ENCODE data around the gene TBC1D5. TPM values are rescaled to one million over a fixed set of nuclear protein-coding genes. Genes with fewer than 3 reads are reported as not detected.

The TBC1D5 gene
- total RNA-seq, 1 experiment from 2014 or later = 36.4 TPM

GRCh38 chr3:17456650-17457049 is 285.8 kb downstream of the TBC1D5 start:
- Histone ChIP-seq H3K4me3 (ENCODE audit: low read depth, low read length) (no peak overlapping the region), H3K36me3 (ENCODE audit: control insufficient read depth, insufficient read depth, low read length) (no peaks in the 10 kb centered on the region), H3K27me3 (replicated peaks; ENCODE audit: control insufficient read depth, insufficient read depth, low read length) (no peaks in the 10 kb centered on the region), H3K9me3 (no peaks in the 10 kb centered on the region), H3K4me1 (no peaks in the 10 kb centered on the region)
- H3K27me3 Mint-ChIP-seq (ENCODE audit: insufficient read depth, unreplicated experiment) = no peaks in the 10 kb centered on the region
- H3K27ac Mint-ChIP-seq (ENCODE audit: unreplicated experiment) = no peak overlapping the region
- no peak for TF ChIP-seq CTCF (IDR thresholded peaks at IDR 0.05; ENCODE audit: insufficient read depth in 1 of 2, low read depth in 1 of 2, low read length in 1 of 2, severe bottlenecking in 1 of 2, unreplicated experiment in 1 of 2)
- H3K9me3 Mint-ChIP-seq (ENCODE audit: unreplicated experiment) = peaks cover 6% of the 10 kb centered on the region
- no peak for DNase-seq
- no peak overlapping the region for H3K4me3 Mint-ChIP-seq (ENCODE audit: unreplicated experiment)
- ChIA-PET CTCF (no interaction called here), POLR2A (no interaction called here)
- BruUV-seq (replicated peaks) = no TSS peak
- intact Hi-C loops (cut with micrococcal nuclease; ENCODE audit: unreplicated experiment) = no loop called here
- no peaks in the 10 kb centered on the region for H3K36me3 Mint-ChIP-seq (ENCODE audit: insufficient read depth, unreplicated experiment)
- no peaks in the 10 kb centered on the region for H3K4me1 Mint-ChIP-seq (ENCODE audit: low read depth, unreplicated experiment)

- Mint-ChIP-seq H3K4me1 (ENCODE audit: low read depth, unreplicated experiment) (no peaks in the 10 kb centered on the region), H3K9me3 (ENCODE audit: unreplicated experiment) (peaks cover 6% of the 10 kb centered on the region), H3K27me3 (ENCODE audit: insufficient read depth, unreplicated experiment) (no peaks in the 10 kb centered on the region), H3K36me3 (ENCODE audit: insufficient read depth, unreplicated experiment) (no peaks in the 10 kb centered on the region), H3K4me3 (ENCODE audit: unreplicated experiment) (no peak overlapping the region), H3K27ac (ENCODE audit: unreplicated experiment) (no peak overlapping the region)
- DNase-seq = no peak
- no peaks in the 10 kb centered on the region for H3K36me3 ChIP-seq (ENCODE audit: control insufficient read depth, insufficient read depth, low read length)
- no peaks in the 10 kb centered on the region for H3K27me3 ChIP-seq (replicated peaks; ENCODE audit: control insufficient read depth, insufficient read depth, low read length)
- intact Hi-C loops (cut with micrococcal nuclease; ENCODE audit: unreplicated experiment) = no loop called here
- POLR2A ChIA-PET = no interaction called here
- no peak for TF ChIP-seq CTCF (IDR thresholded peaks at IDR 0.05; ENCODE audit: insufficient read depth in 1 of 2, low read depth in 1 of 2, low read length in 1 of 2, severe bottlenecking in 1 of 2, unreplicated experiment in 1 of 2)
- CTCF ChIA-PET = no interaction called here
- H3K4me1 ChIP-seq = no peaks in the 10 kb centered on the region
- BruUV-seq (replicated peaks) = no TSS peak
- H3K4me3 ChIP-seq (ENCODE audit: low read depth, low read length) = no peak overlapping the region
- H3K9me3 ChIP-seq = no peaks in the 10 kb centered on the region
Measured at GRCh38 chr3:17456046-17456445, 286.4 kb downstream of the TBC1D5 start.

- Mint-ChIP-seq H3K4me3 (ENCODE audit: unreplicated experiment) (no peak overlapping the region), H3K36me3 (ENCODE audit: insufficient read depth, unreplicated experiment) (no peaks in the 10 kb centered on the region), H3K27me3 (ENCODE audit: insufficient read depth, unreplicated experiment) (no peaks in the 10 kb centered on the region), H3K4me1 (ENCODE audit: low read depth, unreplicated experiment) (peaks cover under 1% of the 10 kb centered on the region), H3K9me3 (ENCODE audit: unreplicated experiment) (no peaks in the 10 kb centered on the region), H3K27ac (ENCODE audit: unreplicated experiment) (no peak overlapping the region)
- intact Hi-C loops (cut with micrococcal nuclease; ENCODE audit: unreplicated experiment) = no loop called here
- Histone ChIP-seq H3K4me3 (ENCODE audit: low read depth, low read length) (no peak overlapping the region), H3K9me3 (no peaks in the 10 kb centered on the region), H3K4me1 (0 out of 2 replicates have a peak, but pooled peaks cover 5% of the 10 kb centered on the region), H3K27me3 (replicated peaks; ENCODE audit: control insufficient read depth, insufficient read depth, low read length) (no peaks in the 10 kb centered on the region), H3K36me3 (ENCODE audit: control insufficient read depth, insufficient read depth, low read length) (no peaks in the 10 kb centered on the region)
- DNase-seq = no peak
- no peak for TF ChIP-seq CTCF (IDR thresholded peaks at IDR 0.05; ENCODE audit: insufficient read depth in 1 of 2, low read depth in 1 of 2, low read length in 1 of 2, severe bottlenecking in 1 of 2, unreplicated experiment in 1 of 2)
- ChIA-PET CTCF (no interaction called here), POLR2A (no interaction called here)
- BruUV-seq (replicated peaks) = no TSS peak
Measured at GRCh38 chr3:17444865-17445264, 297.6 kb downstream of the TBC1D5 start.
